Measurements from ENCODE around the gene IP6K3.
A peak's percentile ranks its signal among the peaks of the same experiment; 100 is the strongest.

The IP6K3 gene

DNA sequence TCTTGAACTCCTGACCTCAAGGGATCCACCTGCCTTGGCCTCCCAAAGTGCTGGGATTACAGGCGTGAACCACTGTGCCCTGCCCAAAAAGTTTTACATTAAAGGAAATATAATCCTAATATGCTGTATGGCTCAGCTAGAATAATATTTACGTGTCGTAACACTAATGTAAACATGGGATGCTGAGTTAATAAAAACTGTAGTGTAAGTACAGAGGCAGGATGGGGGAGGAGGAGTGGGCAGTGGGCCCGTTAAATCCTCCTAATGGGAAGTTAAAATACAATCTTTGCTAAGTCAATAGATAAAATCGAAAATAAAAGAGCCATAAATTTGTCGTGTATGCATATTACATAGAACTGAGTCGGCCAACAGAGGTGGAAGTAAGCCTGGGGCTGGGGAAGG lies 12.1 kb upstream of the IP6K3 start:
- no peak for DNase-seq

DNA sequence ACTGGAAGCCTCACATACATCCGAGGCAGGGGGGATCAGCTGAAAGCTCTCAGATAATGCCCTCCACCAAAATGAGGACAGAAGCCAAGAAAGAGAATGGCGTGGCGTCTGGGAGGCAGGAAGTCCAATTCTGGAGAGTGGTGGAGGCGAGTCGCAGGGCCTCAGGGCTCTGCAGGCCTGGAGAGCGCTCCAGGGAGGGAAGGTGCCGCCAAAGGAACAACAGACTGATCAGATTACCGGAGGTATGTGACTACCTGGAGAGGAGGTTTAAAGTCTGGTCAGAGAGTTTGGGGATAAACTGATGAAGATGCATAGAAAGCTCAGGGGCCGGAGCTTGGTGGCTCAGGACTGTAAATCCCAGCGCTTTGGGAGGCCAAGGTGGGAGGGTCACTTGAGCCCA lies 11.2 kb upstream of the IP6K3 start:
- DNase-seq: no peak

DNA sequence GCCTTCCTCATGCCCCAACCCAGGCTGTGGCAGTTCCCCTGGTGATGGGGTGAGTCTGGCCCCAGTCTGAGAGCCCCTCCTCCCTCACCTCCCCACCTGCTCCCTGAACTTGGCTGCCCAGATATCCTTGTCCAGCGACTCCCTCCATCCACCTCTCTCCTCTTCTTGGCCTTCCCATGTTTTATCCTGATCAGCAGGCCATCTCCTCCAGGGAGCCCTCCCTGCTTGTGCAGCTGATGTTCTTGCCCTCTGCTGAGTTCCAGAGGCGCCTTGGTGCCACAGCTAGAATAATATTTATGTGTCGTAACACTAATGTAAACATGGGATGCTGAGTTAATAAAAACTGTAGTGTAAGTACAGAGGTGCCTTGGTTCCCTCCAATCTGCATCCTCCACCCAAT lies 10.4 kb upstream of the IP6K3 start:
- DNase-seq: no peak

DNA sequence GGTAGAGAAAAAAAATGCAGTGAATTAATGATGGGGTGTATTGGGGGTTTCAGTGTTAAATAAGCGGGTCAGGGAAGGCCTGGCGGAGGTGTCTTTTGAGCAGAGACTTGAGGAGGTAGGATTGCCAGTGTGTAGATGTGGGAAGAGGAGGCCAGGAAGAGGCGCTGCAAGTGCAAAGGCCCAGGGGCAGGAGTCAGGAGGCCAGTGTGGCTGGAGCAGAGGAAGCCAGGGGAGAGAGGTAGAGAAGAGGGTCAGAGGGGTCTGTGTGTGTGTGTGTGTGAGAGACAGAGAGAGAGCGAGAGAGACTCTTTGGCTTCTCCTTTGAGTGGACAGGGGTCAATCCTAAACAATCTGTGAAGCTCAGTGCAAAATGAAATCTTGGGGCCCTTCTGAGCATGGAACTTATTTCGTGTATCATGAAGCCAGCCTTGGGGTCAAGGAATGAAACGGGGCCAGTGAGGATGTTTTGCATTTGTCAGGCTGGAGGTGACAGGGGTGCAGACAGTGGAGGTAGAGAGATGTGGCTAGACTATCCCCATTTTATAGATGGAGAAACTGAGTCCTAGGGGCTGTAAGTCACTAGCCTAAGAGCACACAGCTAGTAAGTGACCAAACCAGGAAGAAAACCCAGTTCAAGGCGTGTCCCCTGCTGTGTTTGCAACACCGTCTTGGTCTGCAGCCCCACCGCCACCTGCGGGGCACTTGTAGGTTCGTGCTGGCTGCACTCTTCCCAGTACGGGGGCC lies 9.7 kb upstream of the IP6K3 start:
- DNase-seq: no peak

DNA sequence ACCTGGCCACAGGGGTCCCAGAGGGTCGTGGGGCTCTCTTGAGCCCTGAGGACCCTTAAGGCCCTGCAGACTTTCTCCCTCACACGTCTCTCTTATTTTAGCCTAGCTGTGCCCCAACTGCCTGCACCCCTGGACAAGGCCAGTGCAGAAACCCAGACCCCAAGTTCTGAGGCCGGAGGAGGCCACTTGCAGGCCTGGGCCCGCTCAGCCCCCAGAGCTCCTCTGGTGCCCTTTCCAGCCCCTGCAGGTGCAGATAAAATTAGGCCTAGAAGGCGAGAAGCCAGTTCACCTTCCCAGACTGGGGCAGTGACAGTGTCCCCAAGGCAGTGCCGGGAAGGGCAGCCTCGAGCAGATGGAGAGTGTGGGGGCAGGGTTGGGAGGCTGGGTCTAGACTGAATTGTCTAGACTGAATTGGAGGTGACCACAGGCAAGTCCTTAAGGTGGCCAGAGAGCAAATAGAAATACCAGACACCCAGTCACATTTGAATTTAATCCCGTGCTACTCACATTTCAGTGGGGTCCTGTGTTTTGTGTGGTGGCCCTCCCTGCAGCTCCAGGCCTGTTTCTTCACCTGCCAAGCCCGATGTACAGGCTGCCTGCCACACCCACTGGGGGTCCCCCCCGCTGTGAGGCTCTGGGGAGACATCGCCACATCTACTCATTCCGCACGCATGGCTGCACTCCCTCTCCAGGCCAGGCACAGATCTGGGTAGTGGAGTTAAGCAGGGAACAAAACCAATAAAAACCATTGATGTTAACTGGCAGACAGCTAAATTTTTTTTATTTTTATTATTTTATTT lies 8.6 kb upstream of the IP6K3 start:
- no peak for DNase-seq

DNA sequence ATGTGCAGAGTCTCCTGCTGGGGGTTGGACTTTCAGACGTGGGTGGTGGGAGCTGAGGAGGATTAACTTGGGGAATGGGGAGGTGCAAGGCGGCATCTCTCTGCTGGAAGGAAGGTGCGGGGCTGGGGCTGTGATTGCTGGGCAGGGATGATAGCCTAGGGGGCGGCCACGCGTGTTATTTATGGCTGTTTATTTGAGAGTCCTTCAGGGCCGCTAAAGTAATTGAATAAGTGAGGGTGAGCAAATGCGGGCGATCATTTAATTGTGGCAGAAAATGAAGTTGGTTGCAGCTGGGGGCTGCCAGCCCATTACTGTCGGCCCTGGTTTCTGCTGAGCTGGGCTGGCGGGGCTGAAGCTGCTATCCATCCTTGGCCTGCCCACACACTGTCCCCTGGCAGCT lies 7.5 kb upstream of the IP6K3 start:
- no peak for DNase-seq

DNA sequence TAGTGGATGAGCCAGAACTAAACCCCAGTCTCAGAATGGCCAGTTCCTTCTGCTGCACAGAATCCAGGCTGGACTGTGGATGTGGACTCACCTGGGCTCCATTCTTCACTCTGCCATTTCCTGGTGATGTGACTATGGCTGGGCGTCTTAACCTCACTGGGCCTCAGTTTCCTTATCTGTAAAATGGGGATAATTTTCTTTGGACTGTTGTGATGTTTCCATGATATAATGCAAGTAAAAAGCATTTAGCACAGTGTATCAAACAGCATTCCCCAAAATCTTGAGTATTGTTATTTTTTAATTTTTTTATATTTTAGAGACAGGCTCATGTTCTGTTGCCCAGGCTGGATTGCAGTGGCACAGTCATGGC lies 5.9 kb upstream of the IP6K3 start:
- DNase-seq: no peak

DNA sequence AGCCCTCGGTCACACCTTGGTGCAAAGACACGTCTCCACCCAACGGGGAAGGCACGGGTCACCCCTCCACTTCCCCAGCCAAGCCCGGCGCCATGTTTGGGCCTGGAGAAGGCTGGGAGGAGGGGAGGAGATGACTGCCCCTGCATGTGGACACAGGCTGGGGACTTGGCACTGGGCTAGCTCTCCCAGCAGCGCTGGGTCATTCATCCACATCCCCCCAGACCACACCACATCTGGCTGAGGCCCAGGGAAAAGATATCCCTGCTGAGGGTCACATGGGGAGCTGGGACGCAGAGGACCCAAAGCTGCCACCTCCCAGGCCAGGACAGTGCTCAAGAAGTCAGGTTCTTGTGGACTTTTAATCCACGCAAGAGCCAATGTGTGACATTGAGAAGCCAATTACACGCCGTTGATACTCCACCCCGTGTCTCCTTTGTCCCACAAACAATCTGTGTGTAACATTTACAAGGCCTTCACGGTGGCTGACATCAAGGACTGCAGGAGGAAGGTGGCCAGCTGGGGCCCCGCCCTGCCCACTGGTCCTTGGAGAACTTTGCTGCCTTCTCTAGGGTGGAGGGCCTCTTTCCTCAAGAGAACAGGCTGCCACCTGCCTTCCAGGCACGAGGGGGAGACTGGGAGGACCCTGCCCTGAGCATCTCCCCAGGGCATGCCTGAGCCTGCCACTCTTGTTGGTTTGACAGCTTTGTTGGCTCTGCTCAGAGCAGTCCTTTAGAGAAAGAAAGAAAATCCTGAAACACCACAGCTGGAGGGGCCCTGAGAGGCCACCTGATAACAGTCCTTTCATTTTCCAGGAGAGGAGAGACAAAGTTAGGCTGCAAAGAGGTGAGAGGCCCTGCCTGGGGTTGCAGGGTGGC lies 5.3 kb upstream of the IP6K3 start:
- DNase-seq: no peak

DNA sequence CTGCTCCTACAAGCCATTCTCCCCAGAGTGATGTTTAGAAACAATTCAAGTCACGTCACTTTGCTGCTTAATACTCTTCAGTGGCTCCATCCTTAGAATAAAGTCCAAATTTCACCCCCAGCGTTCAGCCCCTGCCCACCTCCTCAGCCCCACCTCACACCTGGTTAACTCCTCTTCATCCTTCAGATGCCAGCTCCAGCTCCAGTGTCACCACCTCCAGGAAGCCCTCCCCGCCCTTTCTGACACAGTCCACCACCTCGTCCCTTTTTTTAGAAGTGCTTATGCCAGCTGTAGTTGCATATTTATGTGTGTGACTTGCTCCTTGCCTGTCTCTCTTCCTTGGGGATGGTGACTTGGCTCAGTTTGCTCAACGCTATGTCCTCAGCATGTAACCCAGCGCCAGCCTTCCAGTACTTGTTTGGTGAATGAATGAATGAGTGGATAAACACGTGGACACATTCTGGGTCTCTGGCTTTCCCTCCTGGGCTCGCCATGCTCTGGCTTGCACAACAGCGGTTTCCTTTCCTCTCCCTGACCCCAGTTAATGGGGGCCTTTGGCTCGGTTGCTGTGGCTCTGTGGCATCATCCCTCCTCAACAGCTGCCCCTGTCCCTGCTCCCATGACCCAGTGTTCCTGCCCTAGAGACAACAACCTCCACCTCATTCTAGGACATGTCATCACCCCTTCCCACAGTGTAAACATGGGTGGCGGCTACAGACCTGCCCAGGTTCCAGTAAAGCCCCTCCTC lies 3.7 kb upstream of the IP6K3 start:
- DNase-seq: no peak

DNA sequence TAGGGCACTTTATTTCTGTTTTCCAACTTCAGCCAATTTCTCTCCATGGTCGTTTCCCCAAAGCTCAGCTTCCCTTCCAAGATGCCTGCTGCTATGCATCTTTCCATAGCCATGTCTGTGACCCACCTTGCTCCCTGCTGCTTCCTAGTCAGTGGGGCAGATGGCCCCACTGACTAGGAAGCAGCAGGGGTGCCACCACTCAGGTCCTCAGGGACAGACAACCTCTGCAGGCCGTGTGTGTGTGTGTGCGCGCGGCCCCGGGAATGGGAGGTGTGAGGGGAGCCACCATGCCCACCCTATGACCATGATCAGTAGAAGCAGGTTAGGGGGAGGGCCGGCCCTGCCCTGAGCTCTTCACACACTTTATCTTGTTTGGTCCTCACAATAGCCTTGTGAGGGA lies 2.7 kb upstream of the IP6K3 start:
- no peak for DNase-seq

DNA sequence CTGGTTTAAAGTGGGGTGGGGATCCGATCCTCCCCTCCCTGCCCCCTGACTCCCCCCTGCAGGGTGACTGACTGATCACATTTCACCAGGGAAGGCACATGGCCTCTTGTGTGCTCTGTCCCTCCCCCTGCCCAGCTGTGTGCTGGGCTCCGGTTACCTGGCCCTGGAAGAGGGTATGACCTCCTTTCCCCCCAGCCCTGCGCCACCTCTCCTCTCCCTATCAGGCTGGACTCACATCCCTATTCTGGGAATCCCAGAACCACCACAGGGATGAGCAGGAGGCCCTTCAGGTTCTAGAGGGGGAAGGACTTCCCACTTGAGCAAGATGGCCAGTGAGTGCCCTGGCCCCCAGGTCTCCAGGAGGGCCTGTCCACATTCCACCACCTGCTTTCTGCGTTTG lies 2.1 kb upstream of the IP6K3 start:
- no peak for DNase-seq

DNA sequence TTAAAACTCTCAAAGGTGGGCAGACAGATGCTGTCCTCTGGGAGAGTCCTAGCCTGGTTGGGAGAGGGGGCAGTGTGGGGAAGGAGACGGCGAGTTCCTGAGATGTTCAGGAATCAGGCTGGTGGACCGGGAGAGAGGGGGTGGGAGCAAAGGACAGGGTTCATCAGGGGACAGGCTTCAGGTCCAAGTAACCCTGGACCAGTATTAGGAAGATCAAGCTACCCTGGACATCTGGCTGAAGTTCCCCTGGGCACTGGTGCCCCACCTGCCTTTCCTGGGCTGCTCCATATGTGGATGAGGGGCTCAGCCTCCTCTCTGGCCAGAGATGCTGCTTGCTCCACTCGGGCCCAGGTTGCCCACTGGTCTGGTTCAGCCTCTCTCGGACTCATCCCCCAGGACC lies 1.1 kb upstream of the IP6K3 start:
- DNase-seq: no peak

DNA sequence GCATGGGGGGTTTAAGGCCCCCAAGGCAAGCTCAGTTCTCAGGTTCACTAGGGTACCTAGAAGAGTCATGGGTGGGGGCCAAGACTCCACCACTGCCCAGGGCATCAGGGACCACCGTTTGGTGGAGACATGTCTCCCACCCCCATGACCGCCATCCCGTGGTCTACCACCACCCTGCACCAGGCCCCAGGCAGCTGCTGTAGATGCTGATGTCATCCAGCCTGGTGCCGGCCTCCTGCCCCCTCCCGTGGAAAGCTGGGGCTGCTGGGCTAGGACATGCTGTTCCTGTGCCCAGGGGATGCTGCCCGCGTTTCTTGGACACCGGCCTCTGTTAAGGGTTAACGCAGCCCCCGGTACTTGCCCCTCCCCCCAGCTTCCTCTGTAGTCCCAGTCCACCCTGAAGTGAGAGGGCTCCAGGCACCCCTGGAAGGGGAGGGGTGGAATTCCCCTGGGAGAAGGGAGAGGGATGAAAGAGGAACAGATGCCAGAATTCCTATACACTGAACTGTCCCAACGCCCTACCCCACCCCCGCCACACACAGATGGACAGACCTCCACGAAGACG lies 587 bp downstream of the IP6K3 start:
- DNase-seq: no peak

DNA sequence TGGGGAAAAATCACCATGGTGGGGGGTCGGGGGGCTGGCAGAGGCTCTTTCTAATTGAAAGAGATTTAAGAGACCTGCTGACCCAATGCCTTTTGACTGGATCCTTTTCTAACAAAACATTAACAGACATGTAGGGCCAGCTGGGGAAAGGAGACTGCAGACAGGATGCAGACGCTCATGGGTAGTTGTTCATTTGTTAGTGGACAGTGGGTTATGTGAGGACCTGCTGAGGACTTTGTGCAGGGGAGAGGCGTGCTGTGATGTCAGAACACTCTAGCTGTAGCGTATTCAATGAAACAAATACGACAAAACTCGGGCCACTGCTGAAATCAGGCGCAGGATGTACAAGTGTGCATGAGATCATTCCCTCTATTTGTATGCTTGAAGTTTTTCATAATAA lies 1.2 kb downstream of the IP6K3 start:
- DNase-seq: no peak

DNA sequence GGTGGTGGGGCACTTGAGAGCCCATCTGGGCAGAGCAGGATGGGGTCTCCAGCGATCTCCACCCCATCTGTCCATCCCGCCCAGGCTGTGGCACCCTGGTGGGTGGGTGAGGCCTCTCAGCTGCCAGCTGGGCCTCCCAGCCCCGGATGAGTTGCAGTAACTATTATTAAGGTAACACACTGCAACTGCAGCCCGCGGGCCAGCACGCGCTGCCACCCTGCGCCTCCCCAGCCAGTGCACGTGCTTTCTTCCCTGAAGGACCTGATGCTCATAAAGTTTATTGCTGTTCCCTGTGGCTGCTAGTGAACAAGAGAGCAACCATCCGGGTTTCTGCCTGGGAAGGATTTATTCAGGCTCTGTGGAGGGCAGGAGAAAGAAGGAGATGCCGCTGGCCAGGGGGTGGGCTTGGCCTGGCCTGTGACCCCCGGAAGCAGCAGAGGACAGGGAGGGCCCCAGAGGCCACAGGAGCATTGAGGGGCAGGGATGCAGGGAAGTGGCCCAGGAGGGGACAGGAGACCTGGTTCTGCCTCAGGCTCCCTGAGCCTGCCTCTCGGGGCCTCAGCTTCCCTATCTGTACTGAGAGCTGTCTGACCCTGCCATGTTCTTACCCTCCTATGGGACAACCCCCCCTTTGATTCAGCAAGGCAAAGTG lies 1.7 kb downstream of the IP6K3 start:
- DNase-seq: no peak

DNA sequence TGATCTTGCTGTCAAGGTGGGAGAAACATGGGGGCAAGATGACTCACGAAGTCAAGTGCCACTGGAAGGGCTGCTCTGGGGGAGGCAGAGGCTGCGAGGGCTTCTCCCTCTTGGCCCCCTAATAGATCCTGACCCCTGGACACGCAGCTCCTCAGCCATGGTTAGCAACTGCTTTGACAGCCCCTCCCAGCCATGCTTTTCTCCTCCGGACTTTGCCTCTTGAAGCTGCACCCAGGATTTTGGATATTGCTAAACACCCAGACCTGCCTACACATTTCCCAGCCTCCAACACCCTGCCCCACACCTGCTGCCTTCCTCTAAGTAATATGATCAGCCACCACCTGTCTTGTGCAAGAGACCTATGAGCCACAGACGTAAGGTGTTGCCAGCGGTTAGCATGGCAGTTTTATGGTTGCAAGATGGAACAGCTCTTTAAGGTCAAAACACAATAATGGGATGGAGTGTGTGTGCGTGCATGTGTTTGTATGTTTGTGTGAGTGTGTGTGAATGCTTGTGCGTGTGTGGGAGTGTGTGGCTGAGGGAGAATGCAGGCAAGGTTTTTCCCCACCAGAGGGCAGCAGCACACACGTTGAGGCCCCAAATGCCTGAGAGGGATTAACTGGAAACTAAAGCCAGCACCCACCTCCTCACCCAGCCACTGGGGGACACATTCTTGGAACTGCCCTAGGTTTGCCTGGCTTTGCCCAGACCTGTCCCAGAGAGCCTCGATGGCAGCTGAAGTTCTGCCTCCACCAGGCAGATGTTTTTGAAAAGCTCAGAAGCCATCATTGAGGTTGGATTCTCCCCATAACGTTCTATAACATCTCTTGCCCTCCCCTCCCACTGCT lies 2.5 kb downstream of the IP6K3 start:
- peak; percentile 46 for DNase-seq

DNA sequence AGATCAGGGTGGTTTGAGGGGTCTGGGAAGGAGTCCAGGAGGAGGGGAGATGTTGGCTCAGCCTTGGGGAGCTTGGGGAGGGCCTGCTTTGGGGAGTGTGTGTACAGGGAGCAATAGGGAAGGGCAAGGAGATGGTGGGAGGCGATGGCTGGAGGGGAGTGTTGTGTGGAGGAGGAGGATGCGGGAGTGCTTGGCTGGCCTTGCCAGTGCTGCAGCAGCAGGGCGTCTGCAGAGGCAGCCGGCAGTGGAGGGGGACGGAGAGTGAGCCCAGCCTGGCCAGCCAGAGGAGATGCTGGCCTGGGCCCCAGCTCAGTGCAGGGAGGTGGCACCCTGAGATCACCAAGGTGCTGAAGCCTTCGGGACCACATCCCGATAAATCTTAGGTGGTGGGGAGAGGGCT lies 3.9 kb downstream of the IP6K3 start:
- DNase-seq: peak; percentile 27

DNA sequence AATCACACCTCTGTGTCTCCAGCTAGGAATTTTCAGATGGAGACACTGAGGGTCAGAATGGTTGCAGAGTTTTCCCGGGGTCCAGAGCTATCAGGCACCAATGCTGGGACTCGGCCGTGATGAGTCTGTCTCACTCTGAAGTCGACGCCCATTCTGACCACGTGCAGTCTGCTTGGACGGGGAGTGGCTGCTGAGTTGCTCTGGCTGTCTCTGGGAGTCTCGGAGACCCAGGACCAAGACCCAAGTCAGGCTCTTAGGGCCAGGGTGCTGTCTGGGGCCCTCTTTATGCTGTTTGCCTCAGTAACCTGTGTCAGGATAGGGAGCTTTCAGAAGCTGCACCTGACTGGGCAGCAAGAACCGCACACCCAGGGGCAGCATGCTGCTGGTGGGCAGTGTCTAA lies 4.6 kb downstream of the IP6K3 start:
- no peak for DNase-seq

DNA sequence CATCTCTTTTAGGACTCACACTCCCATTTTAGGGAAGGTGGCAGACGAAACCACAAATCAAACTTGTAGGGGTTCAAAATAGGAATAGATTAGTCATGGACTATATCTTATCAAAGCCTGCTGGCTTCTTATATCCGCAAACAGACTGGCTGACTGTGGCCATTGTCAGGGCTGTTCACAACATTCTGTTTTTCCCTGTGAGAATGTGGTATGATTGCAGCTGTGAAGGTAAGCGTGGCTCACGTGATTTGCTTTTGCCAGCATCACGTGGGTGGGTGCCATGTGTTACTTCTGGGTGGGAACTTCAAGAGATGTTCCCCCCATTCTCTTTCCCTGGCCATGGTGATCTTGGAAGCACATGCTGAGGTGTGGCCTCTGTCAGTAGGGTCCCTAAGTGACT lies 5.9 kb downstream of the IP6K3 start:
- no peak for DNase-seq

DNA sequence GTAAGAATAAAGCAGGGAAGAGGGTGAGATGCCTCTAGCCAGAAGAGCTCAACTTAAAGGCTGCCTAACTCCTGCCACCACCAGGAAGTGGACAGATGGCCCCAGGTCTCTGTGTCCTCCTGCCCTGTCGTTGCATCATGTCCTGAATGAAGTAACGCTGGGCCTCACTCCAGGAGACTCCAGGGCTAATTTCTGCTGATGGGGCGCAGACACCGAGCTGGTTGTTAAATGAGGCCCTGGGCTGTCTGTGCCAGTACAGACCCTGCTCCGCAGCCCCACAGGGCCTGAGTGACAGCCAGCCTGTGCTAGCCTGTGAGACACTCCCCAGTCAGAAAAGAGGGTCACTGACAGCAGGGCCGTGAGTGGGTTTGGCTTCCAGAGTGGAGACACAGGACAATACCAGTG lies 6.5 kb downstream of the IP6K3 start:
- DNase-seq: no peak

DNA sequence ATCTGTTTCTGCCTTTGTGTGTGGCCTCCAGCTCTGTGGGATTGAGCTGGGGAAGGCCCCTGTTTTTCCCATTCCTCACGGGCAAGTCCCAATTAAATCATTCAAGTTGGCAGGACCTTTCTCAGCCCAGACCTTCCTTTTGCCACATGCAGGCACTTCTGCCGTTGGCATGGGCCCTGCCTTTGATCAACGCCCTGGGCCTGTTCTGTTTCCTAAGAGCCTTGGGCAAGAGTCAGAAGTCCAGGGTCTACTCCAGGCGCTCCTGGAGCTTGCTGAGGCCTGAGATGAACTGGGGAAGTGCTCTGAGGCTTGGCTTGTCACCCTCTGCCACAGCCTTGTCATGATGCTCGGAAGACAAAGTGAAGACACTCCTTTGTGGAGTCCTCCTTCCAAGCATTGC lies 7.1 kb downstream of the IP6K3 start:
- no peak for DNase-seq

Data from NCI-H1092 (cell line).